Daoy (cell line): Measurements from ENCODE around the gene CALHM5. TPM values are rescaled to one million over a fixed set of nuclear protein-coding genes. Genes with fewer than 3 reads are reported as not detected.
A peak's percentile ranks its signal among the peaks of the same experiment; 100 is the strongest.

Experiments used
- DNase-seq: peaks from one replicate; pipeline ENCODE4 v3.0.0-alpha.2; 2015; ENCODE audit warnings: low read depth
- total RNA-seq: library from RNA; depleted of rRNA; stranded (reverse); fragments of >200 nt; shearing (Covaris generic); gene quantifications from 2 replicates; pipeline ENCODE4 v1.2.3, GENCODE V29; 2014

The CALHM5 gene
- total RNA-seq, 1 experiment from 2014 or later = 2.7 TPM

- no peak for DNase-seq
These were observed 2.9 kb upstream of the CALHM5 start for GRCh38 chr6:116508527-116508926.

- peak; percentile 18 for DNase-seq
These were observed 696 bp downstream of the CALHM5 start for GRCh38 chr6:116512111-116512559.

GRCh38 chr6:116512734-116513133 lies 1.3 kb downstream of the CALHM5 start:
- DNase-seq = no peak

DNA sequence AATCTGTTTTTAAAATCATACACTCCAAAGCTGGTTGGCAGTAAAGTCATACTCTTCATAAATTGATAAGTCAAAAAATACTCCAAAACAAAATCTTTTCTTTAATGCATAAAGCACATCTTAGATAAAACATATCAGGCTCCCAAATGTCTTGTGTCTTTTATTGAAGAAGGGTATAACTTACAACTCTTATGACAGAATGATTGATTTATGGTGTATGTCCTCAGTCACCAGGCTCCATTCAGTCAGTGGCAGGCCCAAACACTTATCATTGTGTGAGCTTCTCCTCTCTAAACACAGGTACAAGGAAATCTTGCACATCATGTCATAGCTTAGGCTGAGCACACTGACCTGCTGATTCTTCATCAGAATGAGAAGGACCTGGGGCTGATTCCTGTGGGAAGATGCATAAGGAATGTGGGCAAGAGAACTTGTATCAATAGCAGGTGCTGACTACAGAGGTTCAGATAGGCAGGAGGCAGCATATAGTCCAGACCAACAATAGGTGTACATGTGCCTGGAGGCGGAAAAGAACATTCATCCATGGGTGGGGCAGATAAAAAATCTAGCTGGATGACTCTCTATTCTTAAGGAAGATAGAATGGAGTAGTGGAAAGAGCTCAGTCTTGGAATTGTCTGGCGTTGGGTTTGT lies 1.9 kb downstream of the CALHM5 start:
- DNase-seq = no peak

- DNase-seq = no peak
These were observed 2.7 kb downstream of the CALHM5 start for GRCh38 chr6:116514111-116514510.

GRCh38 chr6:116515141-116515540 lies 3.7 kb downstream of the CALHM5 start:
- no peak for DNase-seq

DNA sequence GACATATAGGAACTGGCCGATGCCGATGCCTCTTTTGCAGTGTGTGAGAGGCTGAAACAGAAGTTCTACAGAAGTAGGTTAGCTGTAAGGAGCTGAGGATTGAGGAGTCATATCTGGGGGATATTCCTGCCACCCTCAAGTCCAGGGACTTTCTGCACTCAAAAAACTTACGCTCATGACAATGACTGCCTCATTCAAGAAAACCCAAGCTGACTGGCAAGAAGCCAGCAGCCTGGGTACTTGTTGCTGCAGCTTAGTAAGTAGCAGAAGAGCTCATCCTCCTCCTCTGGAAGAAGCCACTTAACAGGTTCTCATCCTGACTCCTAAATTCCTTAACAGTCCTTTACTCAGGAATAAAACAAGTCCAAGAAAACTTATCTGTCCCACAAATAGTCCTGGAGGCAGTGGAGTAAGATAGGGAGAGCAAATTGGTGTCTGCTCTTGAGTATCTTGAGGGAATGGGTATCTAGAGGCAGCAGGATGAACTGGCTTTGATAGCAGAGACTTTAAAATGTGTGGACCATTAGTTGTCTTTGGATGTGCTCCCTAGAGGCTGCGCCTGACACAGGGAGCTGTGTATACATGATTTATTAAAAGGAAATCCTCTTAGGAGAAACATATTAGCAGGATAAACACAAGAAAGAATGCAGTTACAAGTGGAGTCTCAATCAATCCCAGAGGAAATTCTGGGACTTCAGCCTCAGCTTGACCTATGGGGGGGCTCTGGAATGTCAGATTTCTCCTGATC lies 7.4 kb downstream of the CALHM5 start:
- DNase-seq = no peak

DNA sequence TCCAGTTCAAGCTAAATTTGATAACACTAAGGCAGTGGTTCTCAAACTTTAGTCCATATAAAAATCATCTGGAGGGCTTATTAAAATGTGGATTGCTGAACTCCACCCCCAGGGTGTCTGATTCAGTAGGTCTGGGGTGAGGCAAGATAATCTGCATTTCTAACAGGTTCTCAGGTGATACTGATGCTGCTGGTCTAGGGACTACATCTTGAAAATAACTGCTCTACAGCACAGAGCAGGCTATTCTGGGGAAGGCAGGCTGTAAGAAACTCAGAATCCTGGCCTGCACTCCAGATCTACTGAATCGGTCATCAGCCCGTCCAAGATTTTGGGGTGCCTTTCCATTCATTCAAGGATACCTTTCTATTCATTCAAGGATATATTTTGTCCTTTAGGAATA lies 11.5 kb downstream of the CALHM5 start:
- DNase-seq = no peak

- DNase-seq = no peak
These were observed 12.8 kb downstream of the CALHM5 start for GRCh38 chr6:116524236-116524635.

DNA sequence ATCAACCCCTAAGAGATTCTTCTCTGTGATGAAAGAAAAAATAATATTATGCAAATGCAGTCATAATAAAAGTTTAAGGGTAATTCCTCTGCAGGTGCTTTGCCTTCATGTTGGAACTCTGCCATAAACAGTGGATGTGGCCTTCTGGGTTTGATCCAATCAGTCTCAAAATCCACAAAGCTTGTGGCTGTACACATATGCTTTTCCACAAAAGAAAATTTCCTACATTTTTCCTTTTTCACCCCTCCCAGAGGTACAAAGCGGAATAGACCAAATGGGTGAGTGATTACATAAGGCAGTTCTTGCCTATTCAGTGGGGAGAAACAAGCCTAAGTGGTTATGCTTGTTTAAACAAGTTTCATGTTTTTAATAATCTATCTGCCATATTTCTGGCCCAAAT lies 16.7 kb downstream of the CALHM5 start:
- no peak for DNase-seq

- no peak for DNase-seq
These were observed 17.3 kb downstream of the CALHM5 start for GRCh38 chr6:116528780-116529179.

DNA sequence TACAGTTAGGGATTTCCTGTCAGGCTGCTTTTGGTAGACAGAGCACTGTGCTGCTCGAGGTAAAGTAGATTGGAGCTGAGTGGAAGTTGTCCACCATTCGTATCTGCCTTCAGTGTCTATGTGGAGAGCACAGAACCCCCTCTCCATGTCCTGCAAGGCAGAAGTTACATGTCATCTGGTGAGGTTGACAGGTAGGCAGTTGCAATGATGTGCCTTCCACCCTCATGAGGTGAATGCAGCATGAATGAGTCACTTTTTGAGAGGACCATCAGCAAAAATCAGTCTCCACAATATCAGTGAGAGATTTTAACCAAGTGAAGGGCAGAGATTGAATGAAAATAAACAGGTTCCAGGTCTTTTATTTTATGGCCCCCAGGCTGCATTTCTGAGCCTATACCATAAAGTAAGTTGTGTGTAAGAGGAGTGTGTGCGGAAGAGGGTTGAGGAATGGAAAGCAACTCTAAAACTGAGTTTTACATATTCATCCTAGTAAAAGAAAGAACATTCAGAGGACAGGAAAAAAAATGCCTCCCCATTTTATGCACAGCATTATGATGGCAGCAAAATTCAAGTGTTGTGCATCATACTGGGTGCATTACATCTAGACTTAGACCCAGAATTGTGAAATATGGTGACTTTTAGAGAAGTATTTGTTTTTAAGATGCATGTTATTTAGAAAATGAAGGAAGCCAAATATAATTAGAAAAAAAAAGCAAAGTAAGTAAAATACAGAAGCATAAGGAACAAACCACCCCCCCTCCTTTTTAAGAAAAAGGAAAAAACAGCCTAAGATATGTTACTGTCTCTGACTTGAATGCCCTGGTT lies 18.2 kb downstream of the CALHM5 start:
- no peak for DNase-seq

- DNase-seq = peak; percentile 51
These were observed 19.0 kb downstream of the CALHM5 start for GRCh38 chr6:116530436-116530835.

DNA sequence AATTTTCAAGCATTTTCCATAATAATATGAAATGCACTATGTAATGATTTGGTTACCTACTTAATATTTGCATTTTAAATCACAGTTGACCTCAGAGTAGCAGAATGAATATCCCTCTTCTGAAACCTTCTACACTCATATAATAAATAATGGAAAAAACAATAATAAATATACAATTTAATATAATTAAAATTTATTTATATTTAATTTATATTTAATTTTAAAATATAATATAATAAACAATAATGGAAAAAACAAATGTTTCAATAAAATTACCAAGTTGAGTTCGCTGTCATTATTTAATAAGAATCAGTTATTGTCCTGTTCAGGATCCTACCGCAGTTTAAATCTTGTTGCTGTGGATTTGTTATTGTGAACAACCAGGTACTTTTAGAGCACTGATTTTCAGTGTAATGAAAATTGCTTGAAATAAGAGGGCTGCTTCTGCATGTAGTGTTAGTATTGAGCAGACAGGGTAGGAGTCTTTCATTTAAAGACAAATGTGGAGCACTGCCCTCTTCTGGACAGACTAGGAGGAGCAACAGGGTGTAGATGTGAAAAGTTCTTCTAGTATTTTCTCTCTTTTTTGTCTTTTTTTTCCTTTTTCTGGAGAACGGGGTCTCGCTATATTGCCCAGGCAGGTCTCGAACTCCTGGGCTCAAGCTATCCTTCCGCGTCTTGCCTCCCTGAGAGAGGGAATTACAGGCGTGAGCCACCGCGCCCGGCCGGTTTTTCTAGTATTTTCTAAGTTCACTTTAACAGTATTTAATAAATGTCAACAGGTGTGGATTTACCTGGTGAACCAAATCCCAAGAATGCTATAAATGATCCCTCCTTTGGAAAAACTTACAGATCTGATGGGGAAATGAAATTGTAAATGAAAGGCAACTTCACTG lies 20.5 kb downstream of the CALHM5 start:
- peak; percentile 66 for DNase-seq

DNA sequence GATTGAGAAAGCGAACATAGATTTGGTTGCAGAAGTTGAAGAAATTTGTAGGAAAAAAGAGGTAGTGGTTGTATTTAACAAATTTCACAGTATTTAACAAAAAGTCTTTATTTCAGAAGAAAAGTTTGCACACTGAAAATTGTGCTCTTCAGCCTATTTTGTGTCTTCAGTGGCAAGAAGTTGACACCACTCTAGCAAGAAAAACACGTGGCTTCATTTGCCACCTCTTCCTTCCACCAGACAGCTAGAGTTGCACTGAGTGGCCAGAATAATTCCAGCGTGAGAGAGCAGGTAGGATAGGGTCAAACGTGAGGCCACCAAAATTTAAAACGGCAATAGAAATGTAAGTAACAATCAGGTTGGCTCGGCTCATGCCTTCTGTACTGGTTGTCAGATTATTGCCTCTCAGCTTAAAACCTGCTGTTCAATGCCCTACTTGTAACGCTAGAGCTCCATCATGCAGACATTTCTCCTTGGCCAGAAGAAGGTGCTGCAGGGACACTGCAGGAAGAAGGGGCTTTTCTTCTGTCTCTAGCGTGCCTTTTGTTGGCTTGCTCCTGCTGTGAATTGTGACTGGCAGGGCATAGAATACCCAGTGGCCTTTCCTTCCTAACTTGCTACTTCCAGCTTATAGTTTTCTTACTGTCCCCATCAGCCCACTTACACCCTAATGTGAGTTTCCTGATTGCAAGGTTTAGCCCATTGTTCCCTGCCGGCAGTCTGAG lies 22.0 kb downstream of the CALHM5 start:
- no peak for DNase-seq

- no peak for DNase-seq
These were observed 23.7 kb downstream of the CALHM5 start for GRCh38 chr6:116535109-116535508.

GRCh38 chr6:116536216-116536621 lies 24.8 kb downstream of the CALHM5 start:
- peak; percentile 39 for DNase-seq

DNA sequence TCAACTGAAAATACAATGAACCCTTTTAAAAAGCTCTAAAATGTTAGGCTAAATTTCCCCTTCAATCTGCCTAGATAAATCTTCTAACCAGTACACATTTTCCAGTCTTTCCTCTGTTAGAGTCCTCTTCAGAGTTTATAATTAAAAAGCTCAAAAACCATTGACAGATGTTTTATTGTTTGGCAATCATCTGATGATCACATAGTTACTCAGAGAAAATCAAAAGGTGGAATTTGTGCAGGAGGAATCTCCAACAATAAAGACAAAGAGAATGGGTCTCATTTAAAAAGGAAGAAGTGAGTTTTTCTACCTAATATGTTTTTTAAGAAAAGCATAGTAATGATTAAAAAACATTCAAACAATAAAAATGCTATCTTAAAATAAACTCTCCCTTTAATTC lies 31.0 kb downstream of the CALHM5 start:
- DNase-seq = no peak

- DNase-seq = no peak
These were observed 31.7 kb downstream of the CALHM5 start for GRCh38 chr6:116543149-116543548.

- no peak for DNase-seq
These were observed 34.2 kb downstream of the CALHM5 start, which contains the start of gene TRAPPC3L for GRCh38 chr6:116545651-116546050. TRAPPC3L (minus strand) TSS chr6:116545684; CDS start chr6:116545514, 170 bp downstream.

DNA sequence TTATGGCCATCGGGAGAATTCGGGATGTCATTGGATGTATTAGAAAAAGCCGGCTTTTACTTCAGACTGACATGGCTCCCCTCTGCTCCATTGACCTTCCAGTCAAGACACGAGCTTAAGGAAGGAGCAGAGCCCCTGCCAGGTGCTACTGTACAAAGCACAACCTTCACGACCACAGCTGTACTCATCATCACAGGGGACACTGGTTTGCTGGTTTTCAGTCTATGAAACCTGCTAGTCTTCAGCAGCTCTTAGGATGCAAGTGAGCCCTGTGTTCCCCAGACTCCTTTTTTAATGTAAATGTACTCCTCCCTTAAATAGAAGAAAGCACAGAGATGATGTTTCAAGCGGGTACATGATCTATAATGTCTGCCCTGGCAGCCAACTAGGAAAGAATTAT lies 35.9 kb downstream of the CALHM5 start:
- no peak for DNase-seq
